ENCODE results near the gene DPYD. TPM values are rescaled to one million over a fixed set of nuclear protein-coding genes. Genes with fewer than 3 reads are reported as not detected.

Gene DPYD
- total and polyA plus RNA-seq, 10 of the 15 experiments (the other 5 are each of a cell fraction or from before 2014, with no cell fraction given) = 5.7 to 23.8 (median 10.2) TPM

DNA sequence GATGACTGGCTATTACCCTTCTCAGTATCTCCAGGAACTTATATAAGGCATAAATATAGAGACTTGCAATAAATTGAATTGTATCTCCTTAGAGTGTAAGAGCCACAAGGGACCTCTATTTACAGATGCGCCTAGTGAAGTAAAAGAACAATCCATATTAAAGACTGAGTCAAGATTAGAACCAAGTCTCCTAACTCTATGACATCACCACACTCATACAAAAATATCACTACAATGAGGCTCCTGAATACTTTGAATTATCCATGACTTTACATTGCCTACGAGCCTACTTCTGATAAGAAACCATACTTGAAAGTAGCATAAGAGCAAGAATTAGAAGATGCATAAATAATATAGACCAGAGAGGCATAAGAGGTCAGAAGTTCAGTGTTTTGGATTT lies 18.8 kb downstream of the DPYD start (continued):
- TF ChIP-seq WRNIP1 (IDR thresholded peaks at IDR 0.05; ENCODE audit: borderline replicate concordance, low read depth, low read length) = no peak

DNA sequence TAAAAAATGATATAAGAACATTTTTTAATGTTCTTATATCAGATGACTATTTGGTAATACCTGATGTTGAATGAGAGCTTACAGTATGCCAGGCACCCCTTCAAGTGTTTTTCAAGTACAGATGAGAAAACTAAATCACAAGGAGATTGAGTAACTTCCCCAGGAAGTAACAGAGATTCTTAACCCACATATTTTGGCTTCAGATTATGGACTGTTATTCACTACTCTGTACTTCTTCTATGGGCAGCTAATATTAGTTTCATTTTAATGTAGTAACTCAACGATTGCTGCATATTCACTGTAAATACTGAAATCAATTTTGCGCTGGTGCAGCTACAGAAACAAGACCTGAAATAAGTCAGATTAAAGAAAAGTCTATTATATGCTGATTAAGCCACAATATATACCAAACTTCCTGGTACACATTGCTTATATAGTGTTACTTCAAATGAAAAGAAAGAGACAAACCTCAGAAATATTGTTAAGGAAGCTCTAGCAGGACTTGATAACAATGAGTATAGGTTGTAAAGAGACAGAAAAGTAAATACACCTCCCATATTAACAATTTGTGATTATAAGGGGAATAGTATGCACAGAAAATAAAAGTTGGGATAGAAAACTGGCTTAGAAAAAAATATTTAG lies 19.7 kb downstream of the DPYD start:
- WGBS (ENCODE audit: insufficient coverage, insufficient replicate concordance, low lambda C conversion rate, missing lambda C conversion rate) = 0% methylated on average over 2 of the region's 2 CpGs
- in situ Hi-C loops (cut with MboI) (loop anchor here (25.0 kb wide), 1 partner anchor 1861 kb away; the partner anchor contains the start of gene FRRS1), intact Hi-C loops (cut with micrococcal nuclease; ENCODE audit: unreplicated experiment) (no loop called here)
- Histone ChIP-seq H4K20me1 (ENCODE audit: control insufficient read depth, insufficient read depth) (no peaks in the 10 kb centered on the region), H3K9ac (ENCODE audit: control insufficient read depth, insufficient read depth, low read length) (no peak overlapping the region), H3K9me3 (replicated peaks; ENCODE audit: control insufficient read depth, insufficient read depth, low read length) (no peaks in the 10 kb centered on the region; the same call in 2 of the 3 replicates), H3K4me2 (ENCODE audit: control insufficient read depth, insufficient read depth) (no peak overlapping the region), H3K27ac (ENCODE audit: control insufficient read depth, insufficient read depth) (no peak overlapping the region), H3K27me3 (replicated peaks in 1 of 2; ENCODE audit: control insufficient read depth in 2 of 2, insufficient read depth in 2 of 2, low read length in 1 of 2) (no peaks in the 10 kb centered on the region), H3K4me3 (no peak overlapping the region), H2AFZ (ENCODE audit: control insufficient read depth, low read depth, low read length) (no peak overlapping the region), H3K36me3 (ENCODE audit: control insufficient read depth in 2 of 2, insufficient read depth in 2 of 2, low read length in 1 of 2) (no peaks in the 10 kb centered on the region), H3K79me2 (ENCODE audit: control insufficient read depth, insufficient read depth, low read length) (no peaks in the 10 kb centered on the region), H3K4me1 (ENCODE audit: control insufficient read depth, insufficient read depth, low read length) (no peaks in the 10 kb centered on the region)
- SMC1A ChIA-PET (ENCODE audit: uncharacterized antibody, unreplicated experiment) = interaction anchor here (1.1 to 1.7 kb wide), 4 partner anchors 10 to 46 kb away, joined by 3 to 11 read pairs (median 4); partner anchors contain the start of gene DPYD
- CTCF ChIA-PET = no interaction called here
- no TSS peak for BruUV-seq (replicated peaks)
- FAIRE-seq = no peak
- POLR2A ChIA-PET = no interaction called here
- DNase-seq (ENCODE audit: low read depth, low spot score) = no peak
- ATAC-seq = no peak
- TF ChIP-seq CBX5 (IDR thresholded peaks at IDR 0.05; ENCODE audit: low read depth) (no peak), ZNF217 (IDR thresholded peaks at IDR 0.05) (no peak), MYB (IDR thresholded peaks at IDR 0.05; ENCODE audit: borderline replicate concordance, low read depth, low read length) (no peak), CHD1 (IDR thresholded peaks at IDR 0.05; ENCODE audit: low read depth, low read length) (no peak), YBX1 (IDR thresholded peaks at IDR 0.05) (no peak), KAT2A (conservative IDR thresholded peaks at IDR 0.05; ENCODE audit: control insufficient read depth, low read depth, low read length) (no peak), DPF2 (IDR thresholded peaks at IDR 0.05) (no peak), ZNF622 (IDR thresholded peaks at IDR 0.05) (no peak), TCF3 (IDR thresholded peaks at IDR 0.05; ENCODE audit: borderline replicate concordance, insufficient read depth, low read depth, low read length) (no peak), KDM1A (IDR thresholded peaks at IDR 0.05; ENCODE audit: borderline replicate concordance) (no peak)
- TF ChIP-seq, protein P1, sequence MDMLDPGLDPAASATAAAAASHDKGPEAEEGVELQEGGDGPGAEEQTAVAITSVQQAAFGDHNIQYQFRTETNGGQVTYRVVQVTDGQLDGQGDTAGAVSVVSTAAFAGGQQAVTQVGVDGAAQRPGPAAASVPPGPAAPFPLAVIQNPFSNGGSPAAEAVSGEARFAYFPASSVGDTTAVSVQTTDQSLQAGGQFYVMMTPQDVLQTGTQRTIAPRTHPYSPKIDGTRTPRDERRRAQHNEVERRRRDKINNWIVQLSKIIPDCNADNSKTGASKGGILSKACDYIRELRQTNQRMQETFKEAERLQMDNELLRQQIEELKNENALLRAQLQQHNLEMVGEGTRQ (IDR thresholded peaks at IDR 0.05; ENCODE audit: borderline replicate concordance, low read depth, low read length) = no peak
- TF ChIP-seq, protein P2, sequence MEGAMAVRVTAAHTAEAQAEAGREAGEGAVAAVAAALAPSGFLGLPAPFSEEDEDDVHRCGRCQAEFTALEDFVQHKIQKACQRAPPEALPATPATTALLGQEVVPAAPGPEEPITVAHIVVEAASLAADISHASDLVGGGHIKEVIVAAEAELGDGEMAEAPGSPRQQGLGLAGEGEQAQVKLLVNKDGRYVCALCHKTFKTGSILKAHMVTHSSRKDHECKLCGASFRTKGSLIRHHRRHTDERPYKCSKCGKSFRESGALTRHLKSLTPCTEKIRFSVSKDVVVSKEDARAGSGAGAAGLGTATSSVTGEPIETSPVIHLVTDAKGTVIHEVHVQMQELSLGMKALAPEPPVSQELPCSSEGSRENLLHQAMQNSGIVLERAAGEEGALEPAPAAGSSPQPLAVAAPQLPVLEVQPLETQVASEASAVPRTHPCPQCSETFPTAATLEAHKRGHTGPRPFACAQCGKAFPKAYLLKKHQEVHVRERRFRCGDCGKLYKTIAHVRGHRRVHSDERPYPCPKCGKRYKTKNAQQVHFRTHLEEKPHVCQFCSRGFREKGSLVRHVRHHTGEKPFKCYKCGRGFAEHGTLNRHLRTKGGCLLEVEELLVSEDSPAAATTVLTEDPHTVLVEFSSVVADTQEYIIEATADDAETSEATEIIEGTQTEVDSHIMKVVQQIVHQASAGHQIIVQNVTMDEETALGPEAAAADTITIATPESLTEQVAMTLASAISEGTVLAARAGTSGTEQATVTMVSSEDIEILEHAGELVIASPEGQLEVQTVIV (IDR thresholded peaks at IDR 0.05; ENCODE audit: borderline replicate concordance, partially characterized antibody) = no peak
- RAD21 ChIA-PET (ENCODE audit: unreplicated experiment) = no interaction called here

Data from GM12878 (cell line).